PC-9 (cell line): ENCODE measurements around the gene RFX7. TPM values are rescaled to one million over a fixed set of nuclear protein-coding genes. Genes with fewer than 3 reads are reported as not detected.
A peak's percentile ranks its signal among the peaks of the same experiment; 100 is the strongest.

ENCODE experiments used
- BruUV-seq: library from RNA; stranded (reverse); fragments of 400-500 nt; replicated peaks from 2 replicates; lab custom pipeline; 2021; lab: Mats Ljungman, UMichigan
- CTCF ChIA-PET: fragments of 300-600 bp; sonication (Branson Sonifier 250); formaldehyde crosslinking; loops from one replicate; lab custom pipeline; 2022; ENCODE audit warnings: antibody characterized with exemption; lab: Charles Lee
- POLR2A ChIA-PET: fragments of 300-600 bp; sonication (Branson Sonifier 250); formaldehyde crosslinking; loops from one replicate; lab custom pipeline; 2022; ENCODE audit warnings: antibody characterized with exemption; ENCODE audit not compliant: unreplicated experiment; lab: Charles Lee
- DNase-seq, 2 experiments: peaks; one replicate each; pipeline versions ENCODE4 v3.0.0 to v3.0.0-alpha.2; 2015 to 2022; ENCODE audit warnings: mixed read lengths in 1 of 2
- H2AFZ ChIP-seq: fragments of 200-600 bp; sonication (generic); 2 replicates; pipeline ENCODE4 v1.8.1; 2017; ENCODE audit warnings: antibody characterized with exemption
- H3F3A ChIP-seq: fragments of 200-600 bp; sonication (generic); 2 replicates; pipeline ENCODE4 v1.8.1; 2017; ENCODE audit warnings: antibody characterized with exemption, mild to moderate bottlenecking, low read depth; ENCODE audit not compliant: insufficient read depth
- H3K27ac ChIP-seq: fragments of 200-600 bp; sonication (generic); 2 replicates; pipeline ENCODE4 v1.6.1; 2016; ENCODE audit warnings: mixed run types
- H3K27me3 ChIP-seq: fragments of 200-600 bp; sonication (generic); 2 replicates; pipeline ENCODE4 v1.6.1; 2016; ENCODE audit warnings: low read depth, mixed run types; ENCODE audit not compliant: insufficient read depth
- H3K36me3 ChIP-seq: fragments of 200-600 bp; sonication (generic); 2 replicates; pipeline ENCODE4 v1.6.1; 2016; ENCODE audit warnings: low read depth, mixed run types
- H3K4me1 ChIP-seq: fragments of 200-600 bp; sonication (generic); replicated peaks from 2 replicates; pipeline ENCODE4 v1.6.1; 2016; ENCODE audit warnings: mixed run types; ENCODE audit not compliant: insufficient read depth
- H3K4me2 ChIP-seq: fragments of 200-600 bp; sonication (generic); 2 replicates; pipeline ENCODE4 v1.6.1; 2017; ENCODE audit warnings: mixed run types
- H3K4me3 ChIP-seq: fragments of 200-600 bp; sonication (generic); 2 replicates; pipeline ENCODE4 v1.6.1; 2016; ENCODE audit warnings: mixed run types
- H3K79me2 ChIP-seq: fragments of 200-600 bp; sonication (generic); 2 replicates; pipeline ENCODE4 v1.6.1; 2017; ENCODE audit warnings: low read depth, mixed run types
- H3K9me2 ChIP-seq: fragments of 200-600 bp; sonication (generic); 2 replicates; pipeline ENCODE4 v1.8.1; 2017; ENCODE audit warnings: mild to moderate bottlenecking; ENCODE audit not compliant: insufficient read depth
- H3K9me3 ChIP-seq: fragments of 200-600 bp; sonication (generic); 2 replicates; pipeline ENCODE4 v1.8.1; 2016; ENCODE audit warnings: low read depth; ENCODE audit not compliant: insufficient read depth
- H4K20me1 ChIP-seq: fragments of 200-600 bp; sonication (generic); 2 replicates; pipeline ENCODE4 v1.8.1; 2017; ENCODE audit not compliant: insufficient read depth
- EZH2 ChIP-seq: fragments of 200-600 bp; sonication (generic); IDR thresholded peaks from 2 replicates; pipeline ENCODE4 v1.8.0; 2017; ENCODE audit warnings: antibody characterized with exemption, low read depth
- intact Hi-C: fragments of 100-400 bp; cut with micrococcal nuclease; formaldehyde crosslinking; loops from one replicate; pipeline ENCODE4 v1.10.0; 2022; ENCODE audit not compliant: unreplicated experiment
- total RNA-seq: library from RNA; stranded (reverse); gene quantifications from 2 replicates; pipeline ENCODE4 v1.2.3, GENCODE V29; 2021
- TF ChIP-seq, protein P1 (sequence below): fragments of 200-600 bp; sonication (generic); conservative IDR thresholded peaks from 2 replicates; pipeline ENCODE4 v1.6.1; 2017; ENCODE audit warnings: mixed run types, antibody characterized with exemption, mild to moderate bottlenecking, moderate library complexity

Gene RFX7
- total RNA-seq, 1 experiment from 2014 or later: 24.6 TPM

DNA sequence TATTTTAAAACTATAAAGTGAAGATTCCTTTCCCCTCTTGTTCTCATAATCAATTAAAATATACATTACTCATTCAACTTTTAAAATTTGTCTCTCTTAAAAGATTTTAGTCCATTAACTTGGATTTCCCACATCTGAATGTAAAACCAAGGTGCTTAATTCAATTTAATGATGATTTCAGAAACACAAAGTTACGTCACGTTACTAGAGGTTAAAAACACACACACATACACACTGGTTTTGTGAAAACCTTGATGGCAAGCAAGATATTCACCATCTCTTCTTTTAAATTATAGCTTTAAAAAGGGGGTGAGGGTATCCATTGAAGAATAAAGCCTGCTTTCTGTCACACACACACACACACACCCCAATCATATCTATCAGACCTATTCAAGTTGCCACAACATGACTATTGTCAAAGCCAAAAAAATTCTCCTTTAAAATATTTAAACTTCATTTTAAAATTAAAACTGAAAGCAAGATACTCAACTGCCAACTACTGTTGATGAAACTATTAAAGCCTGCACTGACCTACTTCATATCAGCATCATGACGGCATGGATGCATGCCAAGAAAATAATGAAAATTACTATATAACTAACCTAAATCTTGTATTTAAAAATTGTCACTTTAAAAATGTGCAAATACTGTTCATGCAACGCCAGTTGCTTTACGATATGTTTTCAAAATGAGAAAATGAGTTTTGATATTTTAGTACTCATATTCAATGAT, 2.1 kb downstream of the RFX7 start:
- Histone ChIP-seq H3F3A (no peaks in the 10 kb centered on the region), H3K4me3 (peak overlapping the region; percentile 75; the same call in 1 of the 2 replicates), H3K36me3 (0 out of 2 replicates have a peak, but pooled peaks cover 6% of the 10 kb centered on the region), H2AFZ (no peak overlapping the region), H3K9me3 (no peaks in the 10 kb centered on the region), H3K4me1 (peaks cover 26% of the 10 kb centered on the region), H3K9me2 (no peaks in the 10 kb centered on the region), H3K27ac (no peak overlapping the region), H3K4me2 (peak overlapping the region; percentile 90), H3K79me2 (peaks cover 63% of the 10 kb centered on the region), H3K27me3 (no peaks in the 10 kb centered on the region), H4K20me1 (no peaks in the 10 kb centered on the region; the same call in 1 of the 2 replicates)
- TF ChIP-seq, protein P1, sequence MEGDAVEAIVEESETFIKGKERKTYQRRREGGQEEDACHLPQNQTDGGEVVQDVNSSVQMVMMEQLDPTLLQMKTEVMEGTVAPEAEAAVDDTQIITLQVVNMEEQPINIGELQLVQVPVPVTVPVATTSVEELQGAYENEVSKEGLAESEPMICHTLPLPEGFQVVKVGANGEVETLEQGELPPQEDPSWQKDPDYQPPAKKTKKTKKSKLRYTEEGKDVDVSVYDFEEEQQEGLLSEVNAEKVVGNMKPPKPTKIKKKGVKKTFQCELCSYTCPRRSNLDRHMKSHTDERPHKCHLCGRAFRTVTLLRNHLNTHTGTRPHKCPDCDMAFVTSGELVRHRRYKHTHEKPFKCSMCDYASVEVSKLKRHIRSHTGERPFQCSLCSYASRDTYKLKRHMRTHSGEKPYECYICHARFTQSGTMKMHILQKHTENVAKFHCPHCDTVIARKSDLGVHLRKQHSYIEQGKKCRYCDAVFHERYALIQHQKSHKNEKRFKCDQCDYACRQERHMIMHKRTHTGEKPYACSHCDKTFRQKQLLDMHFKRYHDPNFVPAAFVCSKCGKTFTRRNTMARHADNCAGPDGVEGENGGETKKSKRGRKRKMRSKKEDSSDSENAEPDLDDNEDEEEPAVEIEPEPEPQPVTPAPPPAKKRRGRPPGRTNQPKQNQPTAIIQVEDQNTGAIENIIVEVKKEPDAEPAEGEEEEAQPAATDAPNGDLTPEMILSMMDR: no peak
- TF ChIP-seq EZH2: no peak
- CTCF ChIA-PET: no interaction called here
- POLR2A ChIA-PET: no interaction called here
- BruUV-seq: TSS peak; percentile 22
- no peak for DNase-seq
- intact Hi-C loops: loop anchor here (5.0 to 10.0 kb wide), 3 partner anchors 197 to 344 kb away; partner anchors contain the start of gene NEDD4

DNA sequence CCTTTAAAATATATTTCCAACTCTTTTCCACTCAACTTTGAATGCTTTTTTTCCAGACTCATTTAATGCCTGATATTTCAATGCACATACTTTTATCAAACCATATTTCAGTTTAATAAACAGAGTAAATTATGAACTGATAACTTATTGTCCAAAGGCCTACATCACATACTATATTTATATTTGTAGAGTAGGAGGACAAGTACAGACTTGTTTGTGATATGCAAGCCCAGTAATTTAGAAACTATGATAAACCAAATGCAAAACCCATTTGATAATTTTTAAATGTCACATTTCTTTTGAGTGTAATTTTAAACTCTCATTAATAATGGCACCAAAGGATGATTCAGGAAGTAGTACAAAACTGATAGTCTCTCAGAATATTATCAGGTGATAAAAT, 3.3 kb downstream of the RFX7 start:
- H3K9me2 ChIP-seq: no peaks in the 10 kb centered on the region
- H3K27me3 ChIP-seq: no peaks in the 10 kb centered on the region
- CTCF ChIA-PET: no interaction called here
- H4K20me1 ChIP-seq: no peaks in the 10 kb centered on the region; the same call in 1 of the 2 replicates
- no peak for DNase-seq
- H3K4me1 ChIP-seq: peaks cover 22% of the 10 kb centered on the region
- peak overlapping the region; percentile 19; the same call in 1 of the 2 replicates for H3K4me2 ChIP-seq
- no peak overlapping the region for H2AFZ ChIP-seq
- TF ChIP-seq, protein P1: no peak
- no peak for TF ChIP-seq EZH2
- H3K79me2 ChIP-seq: peaks cover 75% of the 10 kb centered on the region
- POLR2A ChIA-PET: no interaction called here
- no TSS peak for BruUV-seq
- 0 out of 2 replicates have a peak, but pooled peaks cover 6% of the 10 kb centered on the region for H3K36me3 ChIP-seq
- intact Hi-C loops: loop anchor here (5.0 to 10.0 kb wide), 3 partner anchors 196 to 343 kb away; partner anchors contain the start of gene NEDD4
- no peak overlapping the region for H3K4me3 ChIP-seq
- no peaks in the 10 kb centered on the region for H3K9me3 ChIP-seq
- H3F3A ChIP-seq: no peaks in the 10 kb centered on the region
- no peak overlapping the region for H3K27ac ChIP-seq

DNA sequence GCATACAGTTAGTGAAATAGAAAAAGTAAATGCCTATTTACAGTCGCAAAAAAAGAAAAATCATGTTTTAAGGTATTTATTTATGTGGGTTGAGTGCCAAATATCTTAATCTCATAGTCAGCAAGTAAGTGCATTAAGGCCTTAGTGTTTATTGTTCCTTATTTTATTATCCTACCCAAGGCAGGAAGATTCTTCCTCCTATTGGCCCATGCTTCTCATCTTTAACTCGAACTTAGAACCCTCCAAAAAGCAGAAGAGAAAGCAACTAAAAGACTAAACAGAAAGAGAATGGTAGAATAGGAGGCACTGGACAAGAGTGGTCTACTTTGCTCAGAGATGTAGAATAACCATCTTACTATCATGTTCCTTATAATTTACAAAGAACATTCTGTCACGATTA, 7.5 kb downstream of the RFX7 start:
- CTCF ChIA-PET: no interaction called here
- peaks cover 73% of the 10 kb centered on the region for H3K79me2 ChIP-seq
- H4K20me1 ChIP-seq: no peaks in the 10 kb centered on the region
- POLR2A ChIA-PET: no interaction called here
- TF ChIP-seq, protein P1: no peak
- TF ChIP-seq EZH2: no peak
- no peaks in the 10 kb centered on the region for H3K27me3 ChIP-seq
- 0 out of 2 replicates have a peak, but pooled peaks cover 2% of the 10 kb centered on the region for H3K4me1 ChIP-seq
- H2AFZ ChIP-seq: no peak overlapping the region
- BruUV-seq: no TSS peak
- no peak for DNase-seq
- H3K36me3 ChIP-seq: peaks cover 14% of the 10 kb centered on the region; the same call in 1 of the 2 replicates
- no peaks in the 10 kb centered on the region for H3K9me2 ChIP-seq
- H3F3A ChIP-seq: no peaks in the 10 kb centered on the region
- no peak overlapping the region for H3K4me2 ChIP-seq
- intact Hi-C loops: no loop called here
- H3K27ac ChIP-seq: no peak overlapping the region
- no peak overlapping the region for H3K4me3 ChIP-seq
- H3K9me3 ChIP-seq: peaks cover 3% of the 10 kb centered on the region; the same call in 1 of the 2 replicates
